D721Med (cell line): ENCODE measurements around the gene CSK.

ENCODE experiments used
- DNase-seq: peaks from one replicate; pipeline ENCODE4 v3.0.0; 2011; ENCODE audit warnings: low spot score; ENCODE audit not compliant: insufficient read length
- FAIRE-seq: peaks from 2 replicates; lab custom pipeline; 2011; peaks lifted over from hg19 to GRCh38; lab: Jason Lieb, UNC
- CTCF ChIP-seq: IDR thresholded peaks from 2 replicates; pipeline ENCODE4 v1.5.1; 2012; ENCODE audit warnings: mild to moderate bottlenecking, control low read depth; ENCODE audit not compliant: insufficient read depth; ENCODE audit errors: missing control alignments

Gene CSK

GRCh38 chr15:74833376-74834107 lies 51.7 kb downstream of the CSK start:
- no peak for TF ChIP-seq CTCF
- no peak for FAIRE-seq
- DNase-seq = no peak

GRCh38 chr15:74835312-74835823 lies 53.5 kb downstream of the CSK start:
- peak; percentile 86 for DNase-seq
- TF ChIP-seq CTCF = peak; percentile 83
- FAIRE-seq = no peak

GRCh38 chr15:74836846-74837245 lies 55.0 kb downstream of the CSK start:
- FAIRE-seq (no peak), DNase-seq (no peak)
- no peak for TF ChIP-seq CTCF

- no peak for FAIRE-seq
- TF ChIP-seq CTCF = no peak
- DNase-seq = no peak
These were observed 55.7 kb downstream of the CSK start for GRCh38 chr15:74837482-74838136.

GRCh38 chr15:74838137-74838516 lies 56.2 kb downstream of the CSK start:
- FAIRE-seq (no peak), DNase-seq (no peak)
- TF ChIP-seq CTCF = no peak

GRCh38 chr15:74838746-74839525 lies 57.1 kb downstream of the CSK start:
- TF ChIP-seq CTCF = no peak
- no peak for FAIRE-seq
- no peak for DNase-seq
